Activated T-cell treated with anti-CD3 and anti-CD28 coated beads for 4 hours (primary cell): Measurements from ENCODE around the gene RAB6D.
"Not testable (repeated sequence)": the region's sequence is repeated elsewhere in the genome, so short reads cannot be mapped to it uniquely, and the experiment has no call there.

Experiments
- DNase-seq: peaks from one replicate; pipeline ENCODE4 v3.0.0-alpha.2; 2020

RAB6D gene

DNA sequence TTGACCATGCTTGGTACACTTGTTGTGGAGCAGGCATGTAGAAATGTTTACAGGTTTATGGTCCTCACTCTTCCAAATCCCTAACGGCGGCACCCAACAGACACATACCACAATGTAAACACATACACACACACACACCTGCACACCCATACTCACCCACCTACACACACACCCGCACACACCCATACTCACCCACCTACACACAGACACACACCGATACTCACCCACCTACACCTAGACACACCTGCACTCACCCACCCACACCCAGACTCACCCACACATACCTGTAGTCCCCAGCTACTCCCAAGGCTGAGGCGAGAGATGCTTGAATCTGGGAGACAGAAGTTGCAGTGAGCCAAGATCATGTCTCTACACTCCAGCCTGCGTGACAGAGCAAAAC, 1.5 kb upstream of the RAB6D start:
- no peak for DNase-seq

DNA sequence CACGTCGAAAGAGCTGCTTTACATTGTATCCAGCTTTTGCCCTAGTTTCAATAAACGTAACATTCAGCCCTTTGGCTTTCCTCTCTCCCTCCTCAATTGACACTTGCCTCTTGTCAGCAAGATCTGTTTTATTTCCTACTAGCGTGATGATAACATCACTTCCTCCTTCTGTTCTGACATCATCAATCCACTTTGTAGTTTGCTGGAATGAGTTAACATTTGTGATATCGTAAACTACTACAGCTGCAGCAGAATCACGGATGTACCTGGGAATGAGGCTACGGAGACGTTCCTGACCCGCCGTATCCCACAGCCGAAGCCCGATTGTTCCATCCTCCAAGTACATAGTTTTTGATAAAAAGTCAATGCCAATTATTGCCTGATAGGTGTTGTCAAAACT, 755 bp downstream of the RAB6D start:
- not testable (repeated sequence) for DNase-seq

DNA sequence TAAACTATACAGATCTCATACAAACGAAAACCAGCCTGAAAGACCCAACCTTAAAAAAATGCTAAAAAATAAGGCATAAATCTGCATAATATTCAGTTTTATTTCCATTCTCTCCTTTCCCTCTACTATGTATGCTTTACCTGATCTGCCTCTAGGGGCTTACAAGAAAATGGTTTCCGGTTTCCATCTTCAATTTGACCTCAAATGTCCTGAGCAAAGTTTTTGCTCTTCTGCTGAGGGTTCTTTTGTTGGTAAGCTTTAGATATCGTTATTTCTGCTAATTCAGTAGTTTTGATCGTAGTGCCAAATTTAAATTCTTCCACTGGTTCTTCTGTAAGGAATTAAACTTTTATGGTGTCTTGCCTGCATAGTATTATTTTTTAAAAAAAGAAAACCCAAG, 2.2 kb downstream of the RAB6D start:
- DNase-seq, result not testable (repeated sequence)

DNA sequence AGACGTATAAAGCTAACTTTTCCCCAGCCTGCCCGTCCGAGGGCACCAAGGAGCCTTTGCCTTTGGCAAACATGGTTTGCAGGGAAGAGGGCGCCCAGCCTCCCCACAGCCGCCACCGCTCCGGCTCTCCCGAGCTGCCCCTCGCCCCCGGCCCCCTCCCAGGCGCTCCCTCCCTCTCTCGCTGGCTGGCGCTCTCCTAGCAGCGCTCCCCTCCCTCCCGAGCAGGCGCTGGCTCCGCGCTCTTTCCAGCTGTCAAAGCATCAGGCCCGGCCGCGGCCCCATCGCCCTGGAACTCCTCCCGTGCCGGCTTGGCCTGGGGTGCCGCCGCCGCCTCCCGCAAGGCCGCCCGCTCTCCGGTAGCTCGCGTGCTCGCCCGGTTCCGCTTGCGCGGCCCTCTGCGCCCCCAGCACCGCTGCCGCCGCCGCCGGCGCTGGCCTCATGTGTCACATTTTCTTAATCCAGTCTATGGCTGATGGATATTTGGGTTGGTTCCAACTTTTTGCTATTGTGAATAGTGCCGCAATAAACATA, 10.7 kb downstream of the RAB6D start:
- not testable (repeated sequence) for DNase-seq

DNA sequence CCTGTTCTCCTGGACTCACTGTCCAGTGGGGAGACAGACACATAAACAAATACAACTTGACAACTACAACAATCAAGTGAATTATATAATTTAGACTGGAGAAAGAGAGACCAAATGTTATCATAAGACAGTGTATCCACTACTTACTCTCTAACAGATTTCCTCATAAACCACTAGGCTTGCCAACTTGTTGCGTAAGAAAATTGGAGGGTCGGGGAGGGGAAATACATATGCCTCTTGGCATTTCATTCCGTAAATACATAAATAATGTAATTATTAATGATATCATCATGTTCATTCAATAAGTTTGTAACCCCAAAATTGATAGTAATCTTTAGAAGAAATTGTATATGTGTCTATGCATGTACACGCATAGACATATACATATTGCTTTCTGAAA, 14.9 kb downstream of the RAB6D start:
- DNase-seq, result no peak

DNA sequence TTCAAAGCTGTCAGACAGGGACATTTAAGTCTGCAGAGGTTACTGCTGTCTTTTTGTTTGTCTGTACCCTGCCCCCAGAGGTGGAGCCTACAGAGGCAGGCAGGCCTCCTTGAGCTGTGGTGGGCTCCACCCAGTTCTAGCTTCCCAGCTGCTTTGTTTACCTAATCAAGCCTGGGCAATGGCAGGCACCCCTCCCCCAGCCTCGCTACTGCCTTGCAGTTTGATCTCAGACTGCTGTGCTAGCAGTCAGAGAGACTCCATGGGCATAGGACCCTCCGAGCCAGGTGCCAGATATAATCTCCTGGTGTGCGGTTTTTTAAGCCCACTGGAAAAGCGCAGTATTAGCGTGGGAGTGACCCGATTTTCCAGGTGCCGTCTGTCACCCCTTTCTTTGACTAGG, 16.9 kb downstream of the RAB6D start:
- DNase-seq, result not testable (repeated sequence)

DNA sequence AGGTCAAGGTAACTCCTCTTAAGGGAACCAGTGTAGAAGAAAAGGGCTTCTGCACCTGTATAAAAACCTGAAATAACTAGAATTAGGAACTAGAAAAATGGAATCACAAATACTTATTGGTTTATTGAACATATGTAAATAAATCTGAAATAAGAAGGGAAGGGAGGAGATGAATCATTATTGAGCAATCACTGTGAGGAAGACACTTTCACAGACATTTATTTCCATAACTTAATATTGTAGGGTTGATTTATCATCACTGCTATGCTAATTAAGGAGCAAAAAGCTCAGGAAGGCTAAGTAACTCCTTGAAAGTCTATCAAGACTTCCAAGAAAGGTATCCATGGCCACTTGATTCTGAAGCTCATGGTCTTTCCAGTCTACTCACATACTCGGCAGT, 24.7 kb downstream of the RAB6D start:
- not testable (repeated sequence) for DNase-seq

DNA sequence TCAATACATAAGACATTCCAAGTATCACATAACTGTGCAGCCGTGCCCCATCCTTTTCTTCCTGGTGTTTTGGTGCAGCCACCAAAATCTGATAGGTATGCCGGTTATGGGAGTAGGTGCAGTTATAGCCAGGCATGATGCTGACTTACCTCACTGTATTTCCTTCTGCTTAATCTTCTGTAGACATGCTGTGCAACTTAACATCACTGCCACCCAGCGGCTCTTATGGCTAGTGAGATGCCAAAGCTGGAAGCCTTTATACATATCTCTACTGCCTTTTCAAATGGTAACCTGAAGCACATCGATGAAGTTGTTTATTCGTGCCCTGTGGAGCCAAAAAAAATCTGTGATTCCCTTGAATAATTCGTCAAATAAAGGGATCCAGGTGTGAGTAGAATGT, 28.6 kb downstream of the RAB6D start:
- DNase-seq, result not testable (repeated sequence)

DNA sequence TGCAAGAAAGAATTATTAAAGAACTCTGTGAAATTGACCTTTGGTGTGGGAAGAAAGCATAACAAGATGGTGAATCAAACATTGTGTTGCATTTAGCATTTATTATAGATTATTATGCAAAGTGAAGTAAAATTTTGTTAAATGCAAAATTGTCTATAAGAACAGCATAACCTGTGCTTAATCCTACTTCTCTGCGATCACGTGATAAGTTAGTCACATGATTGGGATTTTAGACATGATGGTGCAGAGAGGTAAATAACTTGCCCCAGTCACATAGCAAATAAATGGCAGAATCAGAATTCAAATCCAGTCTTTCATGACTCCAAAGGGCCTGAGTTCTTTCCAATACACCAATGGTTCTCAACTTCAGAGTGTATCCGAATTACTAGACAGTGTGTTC, 31.3 kb downstream of the RAB6D start:
- DNase-seq, result not testable (repeated sequence)

DNA sequence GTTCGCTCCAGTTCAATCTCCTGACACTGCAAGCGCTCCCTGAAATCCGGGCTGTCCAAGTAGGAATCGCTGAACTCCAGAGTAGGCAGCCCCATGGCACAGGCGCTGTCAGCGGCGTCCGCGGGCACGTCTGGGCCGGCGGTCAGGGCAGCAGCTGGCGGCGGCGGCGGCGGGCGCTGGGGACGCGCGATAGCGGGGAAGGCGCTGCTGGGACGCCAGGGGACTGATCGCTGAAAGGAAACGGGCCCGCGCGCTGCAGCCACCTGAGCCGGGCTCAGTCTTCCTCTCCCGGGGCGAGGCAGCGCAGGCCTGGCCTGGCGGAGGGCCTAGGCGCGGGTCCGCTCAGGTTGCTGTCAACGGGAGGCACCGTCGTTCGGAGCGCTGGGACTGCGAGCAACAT, 33.0 kb downstream of the RAB6D start:
- DNase-seq, result not testable (repeated sequence)

DNA sequence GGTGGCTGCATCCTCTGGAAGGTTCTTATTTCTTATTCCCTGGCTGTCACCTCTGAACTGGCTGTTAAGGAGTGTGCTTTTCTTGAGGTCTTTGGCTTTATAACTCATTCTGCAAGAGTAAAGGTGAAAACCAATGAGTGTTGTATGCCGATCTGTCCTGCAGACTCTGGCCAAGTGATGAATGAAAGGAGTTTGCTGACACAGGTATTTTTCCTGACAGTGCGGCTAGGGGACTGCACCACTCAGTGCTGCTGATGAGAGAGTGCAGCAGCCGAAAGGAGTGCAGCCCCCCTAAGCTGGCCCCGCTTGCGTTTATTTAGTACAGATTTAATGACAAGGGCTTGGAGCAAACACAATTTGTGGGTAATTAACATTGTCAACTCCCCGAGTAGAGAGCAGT, 41.8 kb downstream of the RAB6D start:
- no peak for DNase-seq

DNA sequence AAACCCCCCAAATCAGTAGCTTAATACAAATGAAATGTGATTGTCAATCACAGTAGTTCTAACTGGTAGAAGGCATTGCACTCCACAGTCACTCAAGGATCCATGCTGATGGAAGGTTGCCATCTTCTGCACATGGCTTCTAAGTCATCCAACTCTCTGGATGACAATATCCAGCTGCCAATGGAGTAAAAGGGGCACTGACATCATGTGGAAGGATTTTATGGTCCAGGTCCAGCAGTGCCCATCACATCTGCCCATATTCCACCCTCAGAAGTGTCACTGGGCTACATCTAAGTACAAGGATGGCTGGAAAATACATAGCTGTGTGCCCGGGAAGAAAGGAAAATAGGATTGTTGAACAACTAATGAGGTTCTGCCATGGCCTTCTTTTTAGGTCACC, 42.6 kb downstream of the RAB6D start:
- DNase-seq, result not testable (repeated sequence)

DNA sequence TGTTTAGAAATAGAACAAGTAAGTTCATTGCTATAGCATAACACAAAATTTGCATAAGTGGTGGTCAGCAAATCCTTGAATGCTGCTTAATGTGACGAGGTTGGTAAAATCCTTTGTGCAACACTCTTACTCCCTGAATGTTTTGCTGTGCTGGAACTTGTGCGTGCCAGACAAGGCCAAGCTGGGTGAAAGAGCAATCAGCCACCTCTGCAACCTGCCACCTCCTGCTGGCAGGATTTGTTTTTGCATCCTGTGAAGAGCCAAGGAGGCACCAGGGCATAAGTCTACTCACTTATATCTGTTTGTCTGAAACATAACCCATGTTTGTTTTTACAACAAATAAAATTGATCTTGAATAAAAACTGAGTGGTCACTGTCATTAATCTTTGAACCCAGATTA, 53.0 kb downstream of the RAB6D start:
- not testable (repeated sequence) for DNase-seq
